HEK293 (cell line): ENCODE data around the gene CAMK1G.

Experiments
- CTCF ChIA-PET: fragments of 350-600 bp; formaldehyde crosslinking; extraction: SDS; loops from one replicate; lab custom pipeline; 2021; ENCODE audit warnings: antibody characterized with exemption; lab: Yijun Ruan, JAX
- POLR2A ChIA-PET: fragments of 300-600 bp; formaldehyde crosslinking; extraction: SDS; loops from one replicate; lab custom pipeline; 2020; ENCODE audit warnings: antibody characterized with exemption, inconsistent platforms; lab: Yijun Ruan, JAX
- H3K27ac ChIP-seq: fragments of 200-500 bp; sonication (Bioruptor generic); 2 replicates; pipeline ENCODE4 v1.5.1; 2014; ENCODE audit warnings: low read depth, low read length, control low read depth, inconsistent platforms; ENCODE audit errors: extremely low read depth
- H3K36me3 ChIP-seq, 2 experiments: fragments of 200-500 bp in 1 of 2; sonication (Bioruptor generic) in 1 of 2; 1 replicate in 1 of 2; 2 replicates in 1 of 2; pipeline ENCODE4 v1.5.1; 2014 to 2017; ENCODE audit warnings: inconsistent platforms in 2 of 2, low read length in 2 of 2; ENCODE audit not compliant: control insufficient read depth in 2 of 2, insufficient read depth in 1 of 2
- H3K4me1 ChIP-seq: fragments of 200-500 bp; sonication (Bioruptor generic); 2 replicates; pipeline ENCODE4 v1.5.1; 2014; ENCODE audit warnings: mild to moderate bottlenecking, low read length, inconsistent platforms; ENCODE audit not compliant: control insufficient read depth, insufficient read depth
- H3K4me3 ChIP-seq: 2 replicates; pipeline ENCODE4 v1.5.1; 2011; ENCODE audit warnings: low read depth, mild to moderate bottlenecking, control low read depth, low read length, moderate library complexity
- H3K9me3 ChIP-seq: fragments of 200-500 bp; sonication (Bioruptor generic); 2 replicates; pipeline ENCODE4 v1.5.1; 2014; ENCODE audit warnings: low read depth, low read length, inconsistent platforms; ENCODE audit not compliant: control insufficient read depth, insufficient read depth
- AEBP2 ChIP-seq: fragments of 450-650 bp; formaldehyde crosslinking; IDR thresholded peaks from 2 replicates; pipeline ENCODE4 v1.5.1; 2016; ENCODE audit warnings: missing biosample characterization, missing genetic modification characterization, borderline replicate concordance
- EGR2 ChIP-seq: fragments of 450-650 bp; formaldehyde crosslinking; IDR thresholded peaks from 2 replicates; pipeline ENCODE4 v1.5.1; 2016; ENCODE audit warnings: low read depth, missing biosample characterization, missing genetic modification characterization
- FEZF1 ChIP-seq: fragments of 450-650 bp; formaldehyde crosslinking; IDR thresholded peaks from 2 replicates; pipeline ENCODE4 v1.5.1; 2016; ENCODE audit warnings: missing biosample characterization, missing genetic modification characterization
- TRIM28 ChIP-seq: IDR thresholded peaks from 2 replicates; pipeline ENCODE4 v1.6.1; 2011; ENCODE audit warnings: low read length, control low read depth, borderline replicate concordance
- ZBTB17 ChIP-seq: fragments of 450-650 bp; formaldehyde crosslinking; IDR thresholded peaks from 2 replicates; pipeline ENCODE4 v1.5.1; 2016; ENCODE audit warnings: missing biosample characterization, missing genetic modification characterization
- ZNF132 ChIP-seq: fragments of 450-650 bp; formaldehyde crosslinking; IDR thresholded peaks from 2 replicates; pipeline ENCODE4 v1.5.1; 2017; ENCODE audit warnings: missing biosample characterization, missing genetic modification characterization, borderline replicate concordance
- ZNF138 ChIP-seq: fragments of 450-650 bp; formaldehyde crosslinking; IDR thresholded peaks from 2 replicates; pipeline ENCODE4 v1.5.1; 2016; ENCODE audit warnings: missing biosample characterization, missing genetic modification characterization, borderline replicate concordance
- ZNF148 ChIP-seq: fragments of 450-650 bp; formaldehyde crosslinking; IDR thresholded peaks from 2 replicates; pipeline ENCODE4 v1.5.0; 2017; ENCODE audit warnings: missing biosample characterization, missing genetic modification characterization, borderline replicate concordance
- ZNF169 ChIP-seq: fragments of 450-650 bp; formaldehyde crosslinking; IDR thresholded peaks from 2 replicates; pipeline ENCODE4 v1.5.1; 2016; ENCODE audit warnings: missing biosample characterization, missing genetic modification characterization
- ZNF239 ChIP-seq: fragments of 450-650 bp; formaldehyde crosslinking; IDR thresholded peaks from 2 replicates; pipeline ENCODE4 v1.5.1; 2016; ENCODE audit warnings: missing biosample characterization, missing genetic modification characterization
- ZNF274 ChIP-seq, 2 experiments: fragments of 200-500 bp in 1 of 2; fragments of 450-650 bp in 1 of 2; sonication (Bioruptor generic) in 1 of 2; formaldehyde crosslinking in 1 of 2; IDR thresholded peaks; 2 replicates each; pipeline versions ENCODE4 v1.5.1 to v1.6.1; 2014 to 2016; ENCODE audit warnings: borderline replicate concordance in 1 of 2, inconsistent platforms in 1 of 2, low read length in 1 of 2, missing biosample characterization in 1 of 2, missing genetic modification characterization in 1 of 2
- ZNF311 ChIP-seq: fragments of 450-650 bp; formaldehyde crosslinking; IDR thresholded peaks from 2 replicates; pipeline ENCODE4 v1.5.1; 2017; ENCODE audit warnings: missing biosample characterization, missing genetic modification characterization, borderline replicate concordance
- ZNF449 ChIP-seq: fragments of 450-650 bp; formaldehyde crosslinking; IDR thresholded peaks from 2 replicates; pipeline ENCODE4 v1.5.1; 2017; ENCODE audit warnings: missing biosample characterization, mild to moderate bottlenecking, missing genetic modification characterization, moderate library complexity
- ZNF473 ChIP-seq: fragments of 450-650 bp; formaldehyde crosslinking; IDR thresholded peaks from 2 replicates; pipeline ENCODE4 v1.5.1; 2017; ENCODE audit warnings: missing biosample characterization, missing genetic modification characterization
- ZNF513 ChIP-seq: fragments of 450-650 bp; IDR thresholded peaks from 2 replicates; pipeline ENCODE4 v1.5.1; 2018; ENCODE audit warnings: missing biosample characterization, missing genetic modification characterization
- ZNF544 ChIP-seq: fragments of 450-650 bp; formaldehyde crosslinking; IDR thresholded peaks from 2 replicates; pipeline ENCODE4 v1.5.0; 2017; ENCODE audit warnings: missing biosample characterization, missing genetic modification characterization
- ZNF560 ChIP-seq: fragments of 450-650 bp; formaldehyde crosslinking; IDR thresholded peaks from 2 replicates; pipeline ENCODE4 v1.5.1; 2017; ENCODE audit warnings: missing biosample characterization, missing genetic modification characterization, borderline replicate concordance
- ZNF791 ChIP-seq: fragments of 450-650 bp; formaldehyde crosslinking; IDR thresholded peaks from 2 replicates; pipeline ENCODE4 v1.5.1; 2016; ENCODE audit warnings: missing biosample characterization, missing genetic modification characterization
- ZSCAN18 ChIP-seq: fragments of 450-650 bp; formaldehyde crosslinking; IDR thresholded peaks from 2 replicates; pipeline ENCODE4 v1.5.1; 2016; ENCODE audit warnings: missing biosample characterization, missing genetic modification characterization

CAMK1G gene

GRCh38 chr1:209534496-209535250, 48.8 kb upstream of the CAMK1G start (continued):
- TF ChIP-seq ZNF274 (IDR thresholded peaks at IDR 0.05; ENCODE audit: low read length) (no peak), ZNF274 (tag by site-specific recombination; IDR thresholded peaks at IDR 0.05; ENCODE audit: borderline replicate concordance) (no peak), ZBTB17 (no peak), ZNF544 (no peak)

GRCh38 chr1:209536843-209537242, 46.7 kb upstream of the CAMK1G start:
- no peaks in the 10 kb centered on the region for H3K36me3 ChIP-seq
- CTCF ChIA-PET: interaction anchor here (0.8 to 1.9 kb wide), 4 partner anchors 14 to 452 kb away, joined by 3 to 8 read pairs (median 4); no protein-coding TSS in a partner anchor
- H3K9me3 ChIP-seq: no peaks in the 10 kb centered on the region
- H3K4me1 ChIP-seq: no peaks in the 10 kb centered on the region
- no peak overlapping the region for H3K4me3 ChIP-seq
- POLR2A ChIA-PET: no interaction called here
- no peak overlapping the region for H3K27ac ChIP-seq
- TF ChIP-seq TRIM28 (no peak), ZNF560 (tag by site-specific recombination) (no peak), FEZF1 (tag by site-specific recombination) (no peak), ZNF138 (tag by site-specific recombination) (no peak), ZNF169 (tag by site-specific recombination) (no peak), ZNF791 (no peak), ZNF449 (tag by site-specific recombination) (no peak), ZNF473 (tag by site-specific recombination) (no peak), ZNF132 (tag by site-specific recombination) (no peak), ZNF148 (tag by site-specific recombination) (no peak), ZNF239 (tag by site-specific recombination) (no peak), AEBP2 (tag by site-specific recombination) (no peak), ZNF311 (tag by site-specific recombination) (no peak), ZSCAN18 (tag by site-specific recombination) (no peak), ZBTB17 (no peak), ZNF513 (tag by site-specific recombination) (no peak), EGR2 (no peak)
- TF ChIP-seq, all 188 proteins: peak for 0
